CD14-positive monocyte (primary cell): ENCODE results near the gene MAPKAPK3. TPM values are rescaled to one million over a fixed set of nuclear protein-coding genes. Genes with fewer than 3 reads are reported as not detected.

Experiments used
- DNase-seq, 3 donors: peaks; one replicate each; pipeline ENCODE4 v3.0.0-alpha.2; 2011 to 2022
- H2AFZ ChIP-seq: 2 replicates; pipeline ENCODE4 v1.6.0; 2012; ENCODE audit warnings: mild to moderate bottlenecking, low read depth, low read length, inconsistent platforms; ENCODE audit not compliant: insufficient read depth, poor library complexity, severe bottlenecking
- H3K27ac ChIP-seq, 2 donors: 1 replicate in 1 of 2; 2 replicates in 1 of 2; pipeline ENCODE4 v1.5.1; 2012 to 2013; ENCODE audit warnings: low read length in 2 of 2, control low read depth in 1 of 2, inconsistent platforms in 1 of 2, low read depth in 1 of 2, mild to moderate bottlenecking in 1 of 2
- H3K27me3 ChIP-seq, 2 donors: one replicate each; pipeline versions ENCODE4 v1.6.0 to v1.6.1; 2011 to 2013; ENCODE audit warnings: low read length in 2 of 2; ENCODE audit not compliant: control insufficient read depth in 2 of 2, insufficient read depth in 2 of 2
- H3K36me3 ChIP-seq, 2 donors: replicated peaks in 1 of 2; 1 replicate in 1 of 2; 2 replicates in 1 of 2; pipeline versions ENCODE4 v1.5.1 to v1.6.1; 2012 to 2013; ENCODE audit warnings: low read length in 2 of 2, control low read depth in 1 of 2, inconsistent platforms in 1 of 2, mild to moderate bottlenecking in 1 of 2; ENCODE audit not compliant: insufficient read depth in 2 of 2, control insufficient read depth in 1 of 2
- H3K4me1 ChIP-seq, 2 donors: 1 replicate in 1 of 2; 2 replicates in 1 of 2; pipeline versions ENCODE4 v1.5.1 to v1.6.1; 2012 to 2013; ENCODE audit warnings: low read length in 2 of 2, control low read depth in 1 of 2, inconsistent platforms in 1 of 2, mild to moderate bottlenecking in 1 of 2, moderate library complexity in 1 of 2; ENCODE audit not compliant: insufficient read depth in 2 of 2, control insufficient read depth in 1 of 2
- H3K4me2 ChIP-seq: replicated peaks from 2 replicates; pipeline ENCODE3; 2012; ENCODE audit warnings: low read length, moderate library complexity, mild to moderate bottlenecking; ENCODE audit not compliant: poor library complexity, severe bottlenecking; ENCODE audit errors: extremely low read depth
- H3K4me3 ChIP-seq, 3 experiments: fragments of 200-600 bp in 1 of 3; sonication (generic) in 1 of 3; replicated peaks in 1 of 3; 1 replicate in 2 of 3; 2 replicates in 1 of 3; pipeline ENCODE4 v1.5.1; 2011 to 2013; ENCODE audit warnings: low read length in 3 of 3, mild to moderate bottlenecking in 3 of 3, control low read depth in 2 of 3, low read depth in 2 of 3, inconsistent platforms in 1 of 3, moderate library complexity in 1 of 3
- H3K79me2 ChIP-seq: 2 replicates; pipeline ENCODE4 v1.6.0; 2012; ENCODE audit warnings: mild to moderate bottlenecking, control low read depth, inconsistent platforms, low read length, moderate library complexity; ENCODE audit not compliant: insufficient read depth
- H3K9ac ChIP-seq: 2 replicates; pipeline ENCODE4 v1.6.0; 2017; ENCODE audit warnings: low read length, mild to moderate bottlenecking; ENCODE audit not compliant: insufficient read depth, poor library complexity, severe bottlenecking
- H3K9me3 ChIP-seq, 2 donors: replicated peaks in 1 of 2; 1 replicate in 1 of 2; 2 replicates in 1 of 2; pipeline versions ENCODE4 v1.5.1 to v1.6.1; 2012 to 2013; ENCODE audit warnings: low read length in 2 of 2, control low read depth in 1 of 2; ENCODE audit not compliant: control insufficient read depth in 1 of 2, insufficient read depth in 1 of 2
- H4K20me1 ChIP-seq: 2 replicates; pipeline ENCODE4 v1.6.0; 2012; ENCODE audit warnings: mild to moderate bottlenecking, low read length, control low read depth, moderate library complexity; ENCODE audit not compliant: insufficient read depth
- H3K27ac Mint-ChIP-seq, 7 donors: one replicate each; pipeline ENCODE4 v1.8.0; 2020; ENCODE audit warnings: mild to moderate bottlenecking in 7 of 7, mixed read lengths in 7 of 7, moderate library complexity in 6 of 7, inconsistent platforms in 2 of 7
- H3K27me3 Mint-ChIP-seq, 3 donors: one replicate each; pipeline ENCODE4 v1.8.0; 2021 to 2022; ENCODE audit warnings: low read depth in 3 of 3, mild to moderate bottlenecking in 3 of 3, mixed read lengths in 3 of 3, moderate library complexity in 3 of 3, inconsistent platforms in 1 of 3
- H3K36me3 Mint-ChIP-seq, 2 donors: one replicate each; pipeline ENCODE4 v1.8.0; 2020; ENCODE audit warnings: mixed read lengths in 2 of 2, inconsistent platforms in 1 of 2, mild to moderate bottlenecking in 1 of 2
- H3K4me1 Mint-ChIP-seq: one replicate; pipeline ENCODE4 v1.8.0; 2020; ENCODE audit warnings: mild to moderate bottlenecking, mixed read lengths
- H3K4me3 Mint-ChIP-seq, 2 donors: one replicate each; pipeline ENCODE4 v1.8.0; 2020; ENCODE audit warnings: mild to moderate bottlenecking in 2 of 2, mixed read lengths in 2 of 2, moderate library complexity in 1 of 2
- H3K9me3 Mint-ChIP-seq, 7 donors: one replicate each; pipeline ENCODE4 v1.8.0; 2020 to 2022; ENCODE audit warnings: mixed read lengths in 7 of 7, mild to moderate bottlenecking in 6 of 7, moderate library complexity in 6 of 7, inconsistent platforms in 2 of 7
- CTCF ChIP-seq: fragments of 200-600 bp; IDR thresholded peaks from one replicate; pipeline ENCODE4 v1.8.0; 2022; ENCODE audit warnings: antibody characterized with exemption, mild to moderate bottlenecking
- WGBS: methylation state at CpG from one replicate; pipeline ENCODE4 v1.1.5; 2013; ENCODE audit warnings: missing lambda C conversion rate; ENCODE audit not compliant: insufficient coverage; 5-methylcytosine and 5-hydroxymethylcytosine counted together
- intact Hi-C, 2 donors: fragments of 100-400 bp; cut with micrococcal nuclease; formaldehyde crosslinking; loops; one replicate each; pipeline versions ENCODE4 v1.15.0 to v1.15.1; 2023
- polyA plus RNA-seq, 3 donors: library from polyadenylated mRNA; depleted of rRNA in 1 of 3; unstranded in 2 of 3; stranded (reverse) in 1 of 3; fragments of 300-500 nt in 2 of 3; fragments of >200 nt in 1 of 3; fragmentation: Illumina TruSeq in 2 of 3; gene quantifications; 1 replicate in 2 of 3; 2 replicates in 1 of 3; pipeline ENCODE4 v1.2.3, GENCODE V29; 2012 to 2021

MAPKAPK3 gene
- polyA plus RNA-seq, 3 donors, result 173 to 252 (median 201) TPM

- 90% methylated on average over 2 of the region's 5 CpGs for WGBS
- intact Hi-C loops, result loop anchor here in 1 of 2 donors (10.0 kb wide), 1 partner anchor 84 kb away; no protein-coding TSS in a partner anchor
- no peak overlapping the region for H3K4me3 ChIP-seq
These were observed 46.3 kb upstream of the MAPKAPK3 start for GRCh38 chr3:50570508-50571279.

GRCh38 chr3:50571486-50571885 lies 45.5 kb upstream of the MAPKAPK3 start:
- WGBS, result no CpG with 5 or more reads among the region's 4 CpGs
- Mint-ChIP-seq H3K27me3 (peaks cover 3 to 8% (median 4%) of the 10 kb centered on the region in 3 donors), H3K4me1 (peaks cover 45% of the 10 kb centered on the region), H3K36me3 (peaks cover 10 to 17% of the 10 kb centered on the region in 2 donors), H3K9me3 (peaks cover 0 to 3% (median 0%) of the 10 kb centered on the region in 7 donors), H3K27ac (peak overlapping the region in 1 of 7 donors; percentile 37), H3K4me3 (no peak overlapping the region)
- H3K4me2 ChIP-seq, result no peak overlapping the region
- no peak overlapping the region for H3K9ac ChIP-seq
- H3K4me1 ChIP-seq, result peaks cover 29 to 52% of the 10 kb centered on the region in 2 donors
- peaks cover 0 to 4% of the 10 kb centered on the region in 2 donors for H3K27me3 ChIP-seq
- intact Hi-C loops, result loop anchor here in 1 of 2 donors (10.0 kb wide), 1 partner anchor 83 kb away; no protein-coding TSS in a partner anchor
- no peak overlapping the region for H3K27ac ChIP-seq
- H3K36me3 ChIP-seq, result peaks cover 2 to 8% of the 10 kb centered on the region in 2 donors
- H2AFZ ChIP-seq, result no peak overlapping the region
- TF ChIP-seq CTCF, result no peak
- DNase-seq, result no peak
- no peak overlapping the region for H3K4me3 ChIP-seq
- peaks cover 9% of the 10 kb centered on the region for H3K79me2 ChIP-seq
- H3K9me3 ChIP-seq, result no peaks in the 10 kb centered on the region
- H4K20me1 ChIP-seq, result no peaks in the 10 kb centered on the region

More at GRCh38 chr3:50570508-50571279, 46.3 kb upstream of the MAPKAPK3 start:
- Histone ChIP-seq H3K9ac (no peak overlapping the region), H3K27me3 (peaks cover 0 to 6% of the 10 kb centered on the region in 2 donors), H3K4me2 (no peak overlapping the region), H3K4me1 (peaks cover 29 to 52% of the 10 kb centered on the region in 2 donors), H4K20me1 (no peaks in the 10 kb centered on the region), H2AFZ (no peak overlapping the region), H3K36me3 (peaks cover 2 to 7% of the 10 kb centered on the region in 2 donors), H3K27ac (no peak overlapping the region), H3K9me3 (no peaks in the 10 kb centered on the region), H3K79me2 (peaks cover 9% of the 10 kb centered on the region)
- Mint-ChIP-seq H3K4me3 (peak overlapping the region in 1 of 2 donors; percentile 94), H3K27me3 (peaks cover 5 to 9% (median 9%) of the 10 kb centered on the region in 3 donors), H3K36me3 (peaks cover 8 to 16% of the 10 kb centered on the region in 2 donors), H3K4me1 (peaks cover 45% of the 10 kb centered on the region), H3K9me3 (peaks cover 0 to 3% (median 0%) of the 10 kb centered on the region in 7 donors), H3K27ac (peak overlapping the region in 1 of 7 donors; percentile 92)
- TF ChIP-seq CTCF, result no peak
- DNase-seq, result no peak
